Transverse colon (tissue), 4 donors: ENCODE measurements around the gene CYB5D1. TPM values are rescaled to one million over a fixed set of nuclear protein-coding genes. Genes with fewer than 3 reads are reported as not detected.
A peak's percentile ranks its signal among the peaks of the same experiment; 100 is the strongest.

Source experiments
- DNase-seq: peaks from one replicate; pipeline ENCODE4 v3.0.0-alpha.2; 2019
- H3K27ac ChIP-seq, 4 donors: fragments of 200-600 bp; sonication (generic); 2 replicates each; pipeline ENCODE4 v1.5.1; 2016 to 2018; ENCODE audit warnings: inconsistent platforms in 4 of 4
- H3K27me3 ChIP-seq: fragments of 200-600 bp; sonication (generic); 2 replicates; pipeline ENCODE4 v1.5.1; 2017; ENCODE audit warnings: inconsistent platforms
- H3K36me3 ChIP-seq, 4 donors: fragments of 200-600 bp; sonication (generic); 2 replicates each; pipeline ENCODE4 v1.5.1; 2017 to 2019; ENCODE audit warnings: inconsistent platforms in 4 of 4
- H3K4me1 ChIP-seq, 4 donors: fragments of 200-600 bp; sonication (generic); 2 replicates each; pipeline ENCODE4 v1.5.1; 2017 to 2020; ENCODE audit warnings: inconsistent platforms in 4 of 4
- H3K4me3 ChIP-seq, 4 donors: fragments of 200-600 bp; sonication (generic); 1 replicate in 1 of 4; 2 replicates in 3 of 4; pipeline versions ENCODE4 v1.5.1 to v1.6.1; 2017 to 2019; ENCODE audit warnings: inconsistent platforms in 4 of 4
- H3K9me3 ChIP-seq, 2 donors: fragments of 200-600 bp; sonication (generic); 2 replicates each; pipeline ENCODE4 v1.5.1; 2017 to 2019; ENCODE audit warnings: inconsistent platforms in 2 of 2
- EP300 ChIP-seq: sonication (generic); formaldehyde crosslinking; IDR thresholded peaks from one replicate; pipeline ENCODE4 v1.6.1; 2017; ENCODE audit warnings: antibody characterized with exemption, low read depth
- POLR2A ChIP-seq: fragments of 450-650 bp; IDR thresholded peaks from one replicate; pipeline ENCODE4 v1.6.1; 2016; ENCODE audit warnings: antibody characterized with exemption, mild to moderate bottlenecking, moderate library complexity
- POLR2AphosphoS5 ChIP-seq, 3 donors: sonication (generic); formaldehyde crosslinking; IDR thresholded peaks; one replicate each; pipeline ENCODE4 v1.6.1; 2016; ENCODE audit warnings: antibody characterized with exemption in 3 of 3
- WGBS, 2 donors: methylation state at CpG; one replicate each; pipeline ENCODE4 v1.1.5; 2018; ENCODE audit warnings: low coverage in 1 of 2; 5-methylcytosine and 5-hydroxymethylcytosine counted together
- in situ Hi-C, 4 donors: fragments of 200-750 bp; cut with MboI; loops; one replicate each; pipeline versions ENCODE4 v1.15.0 to v1.15.1; 2017; ENCODE audit warnings: low sequenced_read_pairs in 3 of 4, low pct_ligation_motif_present in 1 of 4, low pct_unique_long_range_greater_than_20kb in 1 of 4
- intact Hi-C: fragments of 100-400 bp; cut with DNase I; formaldehyde crosslinking; loops from one replicate; pipeline ENCODE4 v1.15.1; 2023; ENCODE audit warnings: low total_unique reads
- total RNA-seq, 4 donors: library from RNA; depleted of rRNA; stranded (reverse); fragments of >200 nt; gene quantifications; one replicate each; pipeline ENCODE4 v1.1.0, GENCODE V29; 2016
- TF ChIP-seq, protein P1 (sequence below), 5 experiments: fragments of 200-600 bp in 3 of 5; fragments of 450-650 bp in 2 of 5; sonication (generic) in 3 of 5; IDR thresholded peaks; 1 replicate in 2 of 5; 2 replicates in 3 of 5; pipeline ENCODE4 v1.5.1; 2016 to 2017; ENCODE audit warnings: antibody characterized with exemption in 5 of 5, inconsistent platforms in 3 of 5, mild to moderate bottlenecking in 2 of 5, moderate library complexity in 1 of 5

CYB5D1 gene
- total RNA-seq, 4 donors from 2014 or later: 4.9 to 50.4 (median 9.6) TPM; not detected in 1

GRCh38 chr17:7854851-7855659, 2.7 kb upstream of the CYB5D1 start, which contains the start of gene TMEM88:
Gene TMEM88 (plus strand): TSS chr17:7855066. CDS start chr17:7855075, 9 bp downstream.
- H3K9me3 ChIP-seq: no peaks in the 10 kb centered on the region
- peaks cover 0 to 20% (median 9%) of the 10 kb centered on the region in 4 donors for H3K36me3 ChIP-seq
- in situ Hi-C loops (loop anchor here in 2 of 4 donors (25.0 kb wide), 1 partner anchor 132 kb away; no protein-coding TSS in a partner anchor), intact Hi-C loops (loop anchor here (5.0 to 10.0 kb wide), 2 partner anchors 37 to 110 kb away; no protein-coding TSS in a partner anchor)
- TF ChIP-seq POLR2A (no peak), POLR2AphosphoS5 (IDR thresholded peaks at IDR 0.05) (peak in 1 of 3 donors; percentile 4), EP300 (no peak)
- TF ChIP-seq, protein P1, sequence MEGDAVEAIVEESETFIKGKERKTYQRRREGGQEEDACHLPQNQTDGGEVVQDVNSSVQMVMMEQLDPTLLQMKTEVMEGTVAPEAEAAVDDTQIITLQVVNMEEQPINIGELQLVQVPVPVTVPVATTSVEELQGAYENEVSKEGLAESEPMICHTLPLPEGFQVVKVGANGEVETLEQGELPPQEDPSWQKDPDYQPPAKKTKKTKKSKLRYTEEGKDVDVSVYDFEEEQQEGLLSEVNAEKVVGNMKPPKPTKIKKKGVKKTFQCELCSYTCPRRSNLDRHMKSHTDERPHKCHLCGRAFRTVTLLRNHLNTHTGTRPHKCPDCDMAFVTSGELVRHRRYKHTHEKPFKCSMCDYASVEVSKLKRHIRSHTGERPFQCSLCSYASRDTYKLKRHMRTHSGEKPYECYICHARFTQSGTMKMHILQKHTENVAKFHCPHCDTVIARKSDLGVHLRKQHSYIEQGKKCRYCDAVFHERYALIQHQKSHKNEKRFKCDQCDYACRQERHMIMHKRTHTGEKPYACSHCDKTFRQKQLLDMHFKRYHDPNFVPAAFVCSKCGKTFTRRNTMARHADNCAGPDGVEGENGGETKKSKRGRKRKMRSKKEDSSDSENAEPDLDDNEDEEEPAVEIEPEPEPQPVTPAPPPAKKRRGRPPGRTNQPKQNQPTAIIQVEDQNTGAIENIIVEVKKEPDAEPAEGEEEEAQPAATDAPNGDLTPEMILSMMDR (IDR thresholded peaks at IDR 0.05): no peak
- peak within 1 kb of the TSS in 2 of 4 donors; percentile 6 to 62 for H3K4me3 ChIP-seq
- H3K27me3 ChIP-seq: no peaks in the 10 kb centered on the region
- no peak for DNase-seq
- peak within 1 kb of the TSS; percentile 90 to 97 (median 94) for H3K27ac ChIP-seq
- peaks cover 26 to 46% (median 37%) of the 10 kb centered on the region in 4 donors for H3K4me1 ChIP-seq
- 49 to 61% methylated on average over 20 to 57 of the region's 57 CpGs for WGBS, 2 donors

DNA sequence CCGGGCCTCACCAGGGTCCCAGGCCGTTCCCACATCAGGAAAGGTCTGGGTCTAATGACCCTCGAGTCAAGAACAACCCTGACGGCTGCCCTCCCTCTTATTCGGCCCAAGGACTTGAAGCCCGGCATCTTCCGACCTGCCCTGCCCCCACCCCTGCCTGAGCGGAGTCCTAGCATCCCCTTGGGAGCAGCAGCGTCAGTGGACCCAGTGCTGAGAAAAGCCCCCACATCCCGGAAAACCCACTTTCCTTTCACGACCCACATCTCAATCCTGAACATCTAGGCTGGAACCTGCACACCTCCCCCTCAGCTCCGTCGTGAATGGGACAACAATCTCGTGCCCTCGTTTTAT, 2.2 kb upstream of the CYB5D1 start:
- DNase-seq: no peak
- no peaks in the 10 kb centered on the region for H3K9me3 ChIP-seq
- in situ Hi-C loops: loop anchor here in 2 of 4 donors (25.0 kb wide), 1 partner anchor 132 kb away; no protein-coding TSS in a partner anchor
- H3K36me3 ChIP-seq: peaks cover 0 to 17% (median 7%) of the 10 kb centered on the region in 4 donors
- intact Hi-C loops: loop anchor here (2.0 to 10.0 kb wide), 3 partner anchors 13 to 111 kb away; no protein-coding TSS in a partner anchor
- H3K4me3 ChIP-seq: peak overlapping the region in 2 of 4 donors; percentile 6 to 62
- WGBS, 2 donors: 15 to 40% methylated on average over 1 to 15 of the region's 15 CpGs
- peak overlapping the region; percentile 90 to 97 (median 94) for H3K27ac ChIP-seq
- TF ChIP-seq POLR2AphosphoS5 (IDR thresholded peaks at IDR 0.05): no peak
- TF ChIP-seq, protein P1 (IDR thresholded peaks at IDR 0.05): no peak
- peaks cover 26 to 46% (median 37%) of the 10 kb centered on the region in 4 donors for H3K4me1 ChIP-seq
- H3K27me3 ChIP-seq: no peaks in the 10 kb centered on the region

DNA sequence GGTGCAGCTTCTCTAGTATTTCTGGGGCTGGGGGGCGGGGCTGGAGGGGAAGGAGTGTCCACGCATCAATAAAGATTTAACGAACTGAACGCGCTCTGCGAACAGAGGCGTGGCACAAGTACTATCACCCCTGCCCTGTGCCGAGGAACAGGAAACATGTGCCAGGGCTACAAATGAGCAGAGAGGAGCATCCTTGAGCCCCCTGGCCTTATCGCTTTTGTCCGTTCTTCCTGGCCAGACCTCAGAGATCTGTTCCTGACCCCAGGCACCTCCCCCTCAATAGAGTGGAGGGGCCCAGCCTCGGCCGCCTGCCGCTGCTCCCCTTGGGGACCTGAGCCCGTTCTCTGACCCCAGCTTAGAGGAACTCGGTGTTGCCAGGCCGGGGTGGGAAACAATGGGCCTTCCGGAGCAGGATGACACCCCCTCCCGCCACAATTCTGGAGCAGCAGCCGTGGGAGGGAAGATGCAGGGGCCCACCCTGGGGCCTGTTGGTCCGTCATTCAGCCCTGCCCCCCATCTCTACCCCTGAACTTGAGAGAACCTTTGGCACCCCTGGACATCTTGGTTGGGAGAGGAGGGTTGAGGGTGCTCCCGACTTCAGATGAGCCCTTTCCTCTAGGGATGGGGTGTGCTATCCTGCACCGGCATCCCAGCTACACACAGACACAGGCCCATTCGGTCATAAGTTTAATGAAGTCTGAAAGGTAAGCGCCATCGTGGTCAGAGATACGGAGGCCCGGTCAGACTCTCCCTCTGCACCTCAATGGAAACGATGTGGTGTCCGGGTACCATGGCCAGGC, 1.6 kb upstream of the CYB5D1 start:
- Histone ChIP-seq H3K4me1 (peaks cover 26 to 43% (median 35%) of the 10 kb centered on the region in 4 donors), H3K27me3 (no peaks in the 10 kb centered on the region), H3K27ac (peak overlapping the region; percentile 90 to 97 (median 94)), H3K4me3 (peak overlapping the region; percentile 50 to 62 (median 53)), H3K36me3 (peaks cover 0 to 15% (median 6%) of the 10 kb centered on the region in 4 donors), H3K9me3 (no peaks in the 10 kb centered on the region)
- DNase-seq: peak; percentile 80
- 0 to 3% methylated on average over 1 to 29 of the region's 29 CpGs for WGBS, 2 donors
- TF ChIP-seq, protein P1 (IDR thresholded peaks at IDR 0.05): no peak
- peak; percentile 48 to 60 (median 59) for TF ChIP-seq POLR2AphosphoS5 (IDR thresholded peaks at IDR 0.05)
- TF ChIP-seq POLR2A: peak; percentile 41
- intact Hi-C loops (loop anchor here (2.0 to 10.0 kb wide), 3 partner anchors 13 to 111 kb away; no protein-coding TSS in a partner anchor), in situ Hi-C loops (loop anchor here in 2 of 4 donors (25.0 kb wide), 1 partner anchor 131 kb away; no protein-coding TSS in a partner anchor)
